Pulmonary artery endothelial cell (primary cell): ENCODE results near the gene TRDN. TPM values are rescaled to one million over a fixed set of nuclear protein-coding genes. Genes with fewer than 3 reads are reported as not detected.

Source experiments
- DNase-seq: peaks from one replicate; pipeline ENCODE4 v3.0.0-alpha.2; 2011; ENCODE audit warnings: low read depth, low spot score
- total RNA-seq: library from RNA; depleted of rRNA; stranded (reverse); fragments of >200 nt; gene quantifications from 2 replicates; pipeline ENCODE4 v1.2.3, GENCODE V29; 2014

The TRDN gene, protein sequence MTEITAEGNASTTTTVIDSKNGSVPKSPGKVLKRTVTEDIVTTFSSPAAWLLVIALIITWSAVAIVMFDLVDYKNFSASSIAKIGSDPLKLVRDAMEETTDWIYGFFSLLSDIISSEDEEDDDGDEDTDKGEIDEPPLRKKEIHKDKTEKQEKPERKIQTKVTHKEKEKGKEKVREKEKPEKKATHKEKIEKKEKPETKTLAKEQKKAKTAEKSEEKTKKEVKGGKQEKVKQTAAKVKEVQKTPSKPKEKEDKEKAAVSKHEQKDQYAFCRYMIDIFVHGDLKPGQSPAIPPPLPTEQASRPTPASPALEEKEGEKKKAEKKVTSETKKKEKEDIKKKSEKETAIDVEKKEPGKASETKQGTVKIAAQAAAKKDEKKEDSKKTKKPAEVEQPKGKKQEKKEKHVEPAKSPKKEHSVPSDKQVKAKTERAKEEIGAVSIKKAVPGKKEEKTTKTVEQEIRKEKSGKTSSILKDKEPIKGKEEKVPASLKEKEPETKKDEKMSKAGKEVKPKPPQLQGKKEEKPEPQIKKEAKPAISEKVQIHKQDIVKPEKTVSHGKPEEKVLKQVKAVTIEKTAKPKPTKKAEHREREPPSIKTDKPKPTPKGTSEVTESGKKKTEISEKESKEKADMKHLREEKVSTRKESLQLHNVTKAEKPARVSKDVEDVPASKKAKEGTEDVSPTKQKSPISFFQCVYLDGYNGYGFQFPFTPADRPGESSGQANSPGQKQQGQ
- total RNA-seq = not detected in 2 replicates

DNA sequence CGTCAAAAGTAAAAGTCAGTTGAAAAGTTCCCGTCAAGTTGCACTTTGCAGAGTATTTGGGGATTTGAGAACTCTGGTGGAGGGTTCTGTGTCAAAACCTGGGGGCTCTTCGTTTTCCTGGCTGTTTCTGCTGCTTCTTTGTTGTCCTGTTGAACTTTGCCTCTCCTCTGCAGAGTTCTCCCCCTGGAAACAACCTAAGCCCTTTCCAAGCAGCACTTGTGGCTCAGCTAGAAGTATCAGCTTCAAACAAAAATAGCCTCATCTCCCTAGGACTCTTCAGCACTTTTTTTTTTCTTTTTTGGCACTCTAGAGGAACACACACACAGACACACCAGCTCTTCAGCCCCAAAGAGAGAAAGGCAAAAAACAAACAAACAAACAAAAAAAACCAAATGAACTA lies at the start of gene TRDN:
TSS of gene TRDN (minus strand) at position 169 of the 400 bp plus-strand sequence. CDS start 175 bp downstream, outside the sequence.
- no peak for DNase-seq

DNA sequence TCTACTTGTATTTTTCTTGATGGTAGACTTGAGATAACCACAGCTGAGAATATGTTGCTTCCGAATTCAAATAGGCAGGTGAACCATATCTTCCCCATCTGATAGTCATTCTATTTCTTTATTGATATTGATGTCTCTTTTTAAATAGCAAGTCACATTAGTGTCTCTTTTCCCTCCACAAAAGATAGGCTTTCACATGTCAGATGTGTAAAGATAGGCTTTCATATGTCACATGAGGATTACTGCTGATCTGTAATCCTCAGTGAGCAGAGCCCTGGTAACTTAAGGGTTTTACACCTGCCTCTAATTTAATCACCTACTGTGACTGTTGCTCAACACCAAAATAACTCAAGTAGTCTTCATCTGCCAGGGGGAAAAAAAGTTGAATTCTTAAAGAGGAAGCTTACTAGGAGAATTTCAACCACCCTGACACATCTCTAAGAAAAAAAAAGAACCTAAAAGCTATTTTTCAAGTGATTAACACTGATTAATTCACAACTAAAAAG lies 45.3 kb upstream of the TRDN start:
- no peak for DNase-seq

DNA sequence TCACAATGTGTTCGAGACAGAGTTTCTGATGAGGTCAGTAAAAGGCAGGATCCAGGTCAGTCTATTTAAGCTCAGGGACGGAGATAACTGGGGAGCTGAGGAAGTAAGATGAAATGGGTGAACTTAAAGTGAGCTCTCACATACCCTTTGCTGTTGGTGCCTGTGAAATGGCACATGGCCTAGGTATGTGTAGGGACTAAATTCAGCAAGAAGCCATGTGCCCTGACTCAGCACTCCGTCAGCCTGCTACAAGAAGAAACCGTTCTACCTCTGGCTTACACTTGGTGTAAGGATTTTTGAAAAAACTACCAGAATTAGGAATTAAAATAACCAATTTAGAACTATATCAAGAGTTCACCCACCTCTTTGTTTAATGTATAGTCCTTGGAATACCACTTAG lies 41.1 kb upstream of the TRDN start:
- DNase-seq = no peak

DNA sequence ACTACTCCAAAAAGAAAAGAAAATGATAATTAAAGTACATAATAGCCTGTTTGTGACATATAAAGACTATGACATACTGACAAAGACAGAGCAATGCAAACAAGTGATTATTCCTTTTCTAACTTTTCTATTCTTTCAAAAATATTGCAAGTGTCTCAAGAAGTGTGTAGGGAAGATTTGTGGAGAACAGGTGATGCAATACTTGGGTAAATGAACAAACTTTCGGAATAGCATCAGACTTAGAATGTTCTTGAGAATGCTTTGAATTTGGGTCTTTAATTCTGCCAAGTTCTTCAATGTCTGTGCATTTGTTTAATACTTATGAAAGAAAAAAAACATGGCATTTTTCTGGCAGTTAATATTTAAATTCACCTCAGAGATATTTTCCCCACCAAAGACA lies 40.0 kb upstream of the TRDN start:
- no peak for DNase-seq

DNA sequence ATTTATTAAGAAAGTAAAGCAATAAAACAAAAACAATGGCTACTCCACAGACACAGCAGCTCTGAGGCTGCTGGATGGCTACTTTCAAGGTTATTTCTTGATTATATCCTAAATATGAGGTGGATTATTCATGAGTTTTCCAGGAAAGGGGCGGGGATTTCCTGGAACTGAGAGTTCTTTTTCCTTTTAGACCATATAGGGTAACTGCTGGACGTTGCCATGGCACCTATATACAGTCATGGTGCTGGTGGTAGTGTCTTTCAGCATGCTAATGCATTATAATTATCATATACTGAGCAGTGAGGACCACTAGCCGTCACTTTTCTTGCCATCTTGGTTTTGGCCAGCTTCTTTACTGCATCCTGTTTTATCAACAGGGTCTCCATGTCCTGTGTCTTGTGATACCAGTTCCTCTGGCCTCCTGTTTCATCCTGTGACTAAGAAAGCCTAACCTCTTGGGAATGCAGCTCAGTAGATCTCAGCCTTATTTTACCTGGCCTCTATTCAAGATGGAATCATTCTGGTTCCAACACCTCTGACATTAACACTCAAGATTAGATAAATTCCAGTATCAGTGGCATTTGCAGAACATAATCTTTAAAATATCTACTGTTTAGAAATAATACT lies 32.3 kb upstream of the TRDN start:
- DNase-seq = no peak

DNA sequence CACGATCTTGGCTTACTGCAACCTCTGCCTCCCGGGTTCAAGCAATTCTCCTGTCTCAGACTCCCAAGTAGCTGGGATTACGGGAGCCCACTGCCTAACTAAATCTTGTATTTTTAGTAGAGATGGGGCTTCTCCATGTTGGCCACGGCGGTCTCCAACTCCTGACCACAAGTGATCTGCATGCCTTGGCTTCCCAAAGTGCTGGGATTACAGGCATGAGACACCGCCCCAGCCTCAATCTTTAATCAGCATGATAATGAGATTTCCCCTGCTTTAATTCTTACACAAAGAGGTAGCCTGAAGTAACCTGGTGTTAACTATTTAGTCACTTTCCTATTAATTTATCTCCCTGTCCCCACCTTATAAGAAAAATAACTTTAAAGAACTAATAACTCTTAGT lies 31.3 kb upstream of the TRDN start:
- DNase-seq = no peak

DNA sequence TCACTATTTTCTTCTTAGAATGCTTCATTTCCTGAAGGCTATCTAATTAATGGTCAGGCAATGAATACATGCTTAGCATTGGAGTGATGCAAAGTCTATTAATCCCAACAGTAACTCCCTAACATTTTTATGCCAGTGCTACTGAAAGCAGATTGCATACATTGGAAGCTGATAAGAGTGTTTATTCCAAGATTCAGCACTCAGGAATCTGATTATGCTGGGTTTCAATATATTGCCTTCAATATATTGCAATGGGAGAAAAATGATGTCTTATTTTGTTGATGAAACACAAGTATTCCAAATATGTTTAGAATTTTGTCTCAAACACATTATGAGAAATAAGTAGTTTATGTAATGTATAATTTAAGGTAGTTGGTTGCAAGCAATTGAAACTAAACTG lies 26.7 kb upstream of the TRDN start:
- no peak for DNase-seq

DNA sequence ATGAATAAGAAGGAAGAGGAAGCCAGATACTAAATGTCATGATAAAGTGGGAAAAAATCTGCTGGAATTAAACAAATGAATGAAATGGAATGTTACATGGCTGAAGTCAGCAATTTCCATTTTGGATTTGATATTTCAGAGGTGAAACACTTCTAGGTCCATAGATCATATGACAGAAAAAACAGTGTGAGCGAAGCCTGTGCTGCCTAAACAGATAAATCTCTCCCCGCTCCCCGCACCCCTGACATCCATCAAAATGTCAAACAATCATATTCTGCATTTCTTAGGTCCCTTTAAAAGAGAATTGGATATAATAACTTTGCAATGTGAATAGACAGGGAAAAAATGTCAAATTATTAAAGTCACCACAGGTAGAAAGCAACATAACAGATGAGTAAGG lies 26.0 kb upstream of the TRDN start:
- no peak for DNase-seq

DNA sequence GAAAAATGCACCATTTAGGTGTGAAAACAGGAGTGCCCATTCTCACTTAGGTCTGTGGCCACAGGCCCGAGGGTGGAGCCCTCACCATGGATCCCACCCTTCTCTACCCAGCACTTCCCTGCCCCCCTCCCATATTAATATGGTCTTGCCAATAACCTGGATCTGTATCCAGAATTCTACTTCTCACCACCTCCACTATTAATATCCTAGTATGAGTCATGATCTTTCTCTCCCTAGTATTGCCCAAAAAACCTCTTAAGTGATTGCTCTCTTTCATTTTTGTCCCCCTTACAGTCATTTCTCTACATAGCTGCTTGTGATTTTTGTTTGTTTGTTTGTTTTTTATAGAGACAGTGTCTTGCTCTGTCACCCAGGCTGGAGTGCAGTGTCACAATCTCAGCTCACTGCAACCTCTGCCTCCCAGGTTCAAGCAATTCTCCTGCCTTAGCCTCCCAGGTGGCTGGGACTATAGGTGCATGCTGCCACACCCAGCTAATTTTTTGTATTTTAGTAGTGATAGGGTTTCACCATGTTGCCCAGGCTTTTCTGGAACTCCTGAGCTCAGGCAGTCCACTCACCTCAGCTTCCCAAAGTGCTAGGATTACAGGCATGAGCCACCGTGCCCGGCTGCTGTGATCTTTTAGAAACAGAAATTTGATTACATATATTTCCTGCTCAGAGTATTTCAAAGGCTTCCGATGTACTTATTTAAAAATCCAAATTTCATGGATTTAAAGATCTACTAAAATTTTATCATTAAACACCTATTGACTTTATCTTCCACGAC lies 24.5 kb upstream of the TRDN start:
- no peak for DNase-seq

DNA sequence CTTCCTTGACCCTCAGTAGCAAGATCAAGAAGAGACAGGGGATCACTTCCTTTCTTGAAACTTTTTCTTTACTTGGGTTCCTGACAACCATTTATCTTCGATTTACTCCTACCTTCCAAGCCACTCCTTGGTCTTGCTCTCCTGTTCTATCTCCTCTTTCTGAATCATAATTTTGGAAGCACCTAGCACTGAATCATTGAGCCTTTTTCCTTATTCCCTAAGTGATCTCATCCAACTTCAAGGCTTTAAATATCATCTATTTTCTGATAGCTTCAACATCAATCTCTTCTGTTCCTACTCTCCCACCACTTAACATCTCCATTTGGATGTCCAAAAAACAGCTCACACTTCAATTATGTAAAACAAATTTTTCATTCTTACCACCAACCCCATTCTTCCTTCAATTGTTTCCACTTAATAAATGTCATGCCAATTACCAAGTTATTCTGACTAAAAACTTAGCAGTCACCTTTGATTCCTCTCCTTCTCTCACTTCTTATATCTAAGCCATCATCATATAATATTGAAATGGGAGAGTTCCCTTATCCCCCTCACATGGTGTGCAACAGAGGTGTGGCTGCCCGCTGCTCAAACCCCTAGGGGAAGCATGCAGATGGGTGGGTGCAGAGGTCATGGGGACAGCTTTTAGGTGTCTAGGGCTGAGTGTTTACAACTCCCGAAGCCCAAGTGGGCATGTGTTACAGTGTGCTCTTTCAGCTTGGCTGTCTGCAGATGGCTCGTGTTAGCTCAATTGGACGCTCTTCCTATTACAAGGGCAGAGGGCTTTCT lies 23.4 kb upstream of the TRDN start:
- no peak for DNase-seq

DNA sequence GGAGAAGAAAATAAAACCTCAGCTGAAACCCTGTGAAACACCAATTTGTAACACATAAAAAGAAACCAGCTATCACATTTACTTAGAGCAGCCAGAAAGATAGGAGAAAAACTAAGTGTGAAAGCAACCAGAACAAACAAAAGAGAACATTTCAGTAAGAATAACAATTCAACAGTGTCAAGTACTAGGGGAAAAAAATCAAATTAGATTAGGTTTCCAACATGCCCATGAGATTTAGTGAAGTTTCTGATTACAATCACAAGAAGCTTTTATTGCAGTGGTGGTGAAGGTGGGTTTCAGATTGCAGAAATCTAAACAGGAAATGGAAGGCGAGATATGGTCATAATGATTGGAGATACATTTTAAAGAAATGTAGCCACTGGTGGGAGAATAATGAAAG lies 22.1 kb upstream of the TRDN start:
- no peak for DNase-seq

DNA sequence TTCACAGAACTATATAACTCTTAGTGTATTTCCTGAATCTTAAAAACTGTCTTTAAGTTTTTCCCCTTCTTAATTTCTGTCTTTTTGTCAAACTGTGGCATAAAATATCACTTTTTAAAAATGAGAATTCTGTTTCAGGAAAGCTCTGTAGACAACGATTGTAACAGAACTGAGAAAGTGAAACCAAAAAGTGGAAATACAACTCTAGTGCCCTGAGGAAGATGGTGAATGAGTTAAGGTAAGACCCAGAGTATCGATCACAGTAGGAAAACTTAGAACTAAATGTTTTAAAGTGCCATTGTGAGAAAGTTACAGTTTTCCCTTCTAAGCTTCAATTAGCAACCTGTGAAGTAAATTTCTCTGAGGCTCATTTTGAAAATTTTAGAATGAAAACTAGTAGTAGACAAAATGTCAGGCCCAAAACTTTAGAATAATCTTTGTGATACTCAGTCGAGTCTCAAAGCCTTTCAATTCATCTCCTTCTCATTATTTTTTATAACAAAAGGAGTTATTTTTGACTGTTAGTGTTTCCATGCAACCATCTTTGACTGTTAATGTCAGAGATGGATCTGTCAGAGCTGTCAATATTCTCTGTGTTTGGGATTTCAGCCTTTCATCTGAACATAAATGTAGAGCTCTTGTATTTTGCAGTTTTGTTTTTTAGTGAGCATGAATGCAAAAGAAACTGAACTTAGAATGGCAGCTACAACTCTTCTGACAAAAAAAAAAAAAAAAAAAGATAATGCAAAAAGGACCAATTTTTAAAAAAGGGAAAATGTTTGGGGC lies 19.0 kb upstream of the TRDN start:
- DNase-seq = no peak

DNA sequence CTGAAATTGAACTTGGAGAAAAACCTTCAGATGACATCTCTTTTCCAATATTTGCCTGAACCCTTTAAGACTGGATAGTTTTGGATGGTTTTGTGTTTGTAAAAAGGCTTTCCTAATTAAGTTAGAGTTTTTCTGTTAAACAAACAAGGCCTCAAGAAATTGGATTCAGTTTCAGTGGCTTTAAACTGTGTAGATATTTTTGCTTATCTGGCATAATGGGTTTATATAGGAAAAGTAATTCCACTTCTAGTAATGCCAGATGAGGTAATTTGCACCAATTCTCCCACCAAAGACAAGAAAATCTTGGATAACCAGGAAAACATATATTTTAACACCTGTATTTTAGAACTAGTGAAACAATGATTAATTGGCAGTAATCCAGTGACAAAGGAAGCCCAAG lies 12.0 kb upstream of the TRDN start:
- DNase-seq = no peak

DNA sequence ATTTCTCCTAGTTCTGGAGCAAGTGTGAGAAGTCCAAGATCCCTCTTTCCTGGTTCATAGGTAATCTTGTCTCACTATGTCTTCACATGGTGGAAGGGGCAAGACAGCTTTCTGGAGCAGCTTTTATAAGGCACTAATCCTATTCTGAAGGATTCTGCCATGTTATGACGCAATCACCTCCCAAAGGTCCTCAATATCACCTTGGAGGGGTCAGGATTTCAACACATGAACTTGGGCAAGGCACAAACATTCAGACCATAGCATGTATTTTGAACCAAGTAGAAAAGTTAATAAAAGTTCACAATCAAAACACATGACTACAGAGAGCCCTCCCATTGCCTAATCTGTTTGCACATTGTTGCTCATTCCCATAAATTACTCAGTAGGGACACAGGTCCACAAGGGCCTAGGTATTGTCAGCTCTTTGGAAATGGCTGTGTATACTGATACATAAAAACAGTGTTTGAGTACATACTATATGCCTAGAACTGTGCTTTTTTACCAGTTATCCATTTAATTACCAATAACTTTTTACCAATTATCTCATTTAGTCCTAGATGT lies 11.3 kb upstream of the TRDN start:
- no peak for DNase-seq

DNA sequence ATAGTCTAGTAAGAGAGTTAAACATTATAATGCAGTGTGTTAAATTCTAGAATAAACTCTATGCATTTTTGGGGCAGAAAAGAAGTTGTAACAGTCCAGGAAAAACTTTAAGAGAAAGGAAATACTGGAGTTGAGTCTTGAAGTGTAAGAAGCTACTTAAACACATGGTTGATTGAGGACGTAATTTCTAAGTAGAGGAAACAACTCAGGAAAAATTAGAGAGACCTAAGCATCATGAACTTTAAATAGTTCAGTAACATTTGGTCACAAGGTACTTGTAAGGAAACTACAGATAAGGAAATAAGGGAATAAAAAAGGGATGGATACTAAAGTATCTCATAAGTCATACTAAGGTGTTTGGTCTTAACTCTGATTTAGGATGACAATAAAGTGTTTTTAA lies 4.7 kb upstream of the TRDN start:
- no peak for DNase-seq

DNA sequence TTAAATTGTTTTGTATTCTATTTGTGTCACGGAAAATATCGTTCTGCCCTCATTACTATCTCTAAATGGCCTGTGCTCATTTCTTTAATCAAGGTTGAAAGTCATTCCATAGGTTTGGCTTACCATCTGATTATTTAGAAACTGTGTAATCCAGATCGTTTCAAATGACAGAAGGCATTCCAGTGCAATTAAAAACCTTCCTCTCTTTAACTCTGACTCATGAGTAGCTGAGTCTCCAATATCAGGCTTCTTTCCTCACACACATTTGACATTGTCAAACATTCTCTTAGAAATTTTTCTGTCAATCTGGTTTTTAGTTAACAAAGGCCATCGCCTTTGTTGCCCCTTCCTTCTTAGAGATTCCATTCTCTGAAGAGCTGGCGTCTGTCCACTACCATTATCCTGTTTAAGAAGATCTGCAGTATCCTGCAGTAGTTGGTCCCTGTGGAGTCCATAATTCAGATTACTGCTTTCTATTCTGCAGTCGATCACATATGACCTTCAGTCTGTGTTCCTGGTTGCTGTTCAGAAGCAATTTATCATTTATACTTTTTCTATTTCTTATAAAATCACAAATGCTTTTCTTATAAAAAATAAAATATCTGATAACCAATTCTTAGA lies 3.9 kb upstream of the TRDN start:
- DNase-seq = no peak

DNA sequence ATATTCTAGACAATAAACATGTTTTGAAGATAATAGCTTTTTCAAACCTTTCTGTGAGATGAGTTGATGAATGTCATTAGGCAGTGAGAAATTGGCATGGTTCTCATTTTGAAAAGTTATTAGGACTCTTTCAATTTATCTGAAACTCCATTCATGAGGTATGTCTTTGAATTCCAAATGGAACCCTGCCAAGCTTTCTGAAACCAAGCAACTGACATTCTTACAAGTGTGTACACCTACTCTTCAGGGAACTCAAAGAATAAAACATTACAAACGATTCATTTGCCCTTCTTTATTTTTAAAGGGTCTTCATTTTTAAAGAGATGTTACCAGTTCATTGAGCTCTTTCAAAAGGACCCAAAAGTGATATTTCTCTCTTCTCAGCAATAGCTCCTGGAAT lies 2.1 kb upstream of the TRDN start:
- DNase-seq = no peak

DNA sequence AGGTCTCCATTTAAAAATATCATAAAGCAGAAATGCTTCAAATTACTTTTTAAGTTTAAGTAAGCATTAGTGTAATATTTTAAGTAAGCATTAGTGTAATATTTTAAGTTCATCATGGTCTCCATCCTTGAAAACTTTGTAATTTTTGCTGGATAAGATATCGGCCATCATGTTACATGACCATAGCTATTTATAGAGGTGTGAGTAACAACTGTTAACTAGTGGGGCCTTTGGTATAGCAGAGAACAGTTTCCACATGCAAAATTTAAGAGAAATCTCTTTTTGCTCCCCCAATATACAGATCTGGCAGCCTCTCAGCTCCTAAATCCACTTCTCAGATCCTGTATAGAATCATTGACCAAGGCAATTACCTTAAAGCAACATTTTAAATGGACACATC lies 468 bp downstream of the TRDN start:
- DNase-seq = no peak

DNA sequence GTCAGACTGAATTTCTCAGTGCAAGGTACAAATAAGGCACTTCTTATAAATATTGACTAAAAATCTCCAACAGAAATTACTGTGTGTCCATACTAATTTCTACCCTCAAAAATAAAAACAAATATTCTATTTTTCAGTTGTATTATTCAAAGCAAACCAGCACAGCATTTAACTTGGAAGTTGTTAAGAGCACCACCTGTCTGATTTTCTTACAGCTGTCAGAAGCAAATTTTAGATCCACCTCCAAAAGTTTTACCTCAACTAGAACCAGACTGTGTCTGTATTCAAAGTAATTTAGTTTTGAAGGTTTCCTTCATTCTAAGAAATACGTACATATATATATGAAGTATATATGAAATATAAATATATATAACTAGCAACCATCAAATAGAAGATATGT lies 1.2 kb downstream of the TRDN start:
- no peak for DNase-seq
